NOMO-1 (cell line): ENCODE measurements around the gene LRRC2.

Experiments used
- DNase-seq, 2 experiments: peaks; one replicate each; lab custom pipeline; 2025; ENCODE audit not compliant: unreplicated experiment in 2 of 2; lab: John Stamatoyannopoulos, UW

LRRC2 gene

GRCh38 chr3:46483825-46484224 is 82.3 kb downstream of the LRRC2 start:
- DNase-seq: no peak

- DNase-seq: no peak
Measured at GRCh38 chr3:46482632-46483350, 83.3 kb downstream of the LRRC2 start.

- no peak for DNase-seq
Measured at GRCh38 chr3:46481636-46482035, 84.5 kb downstream of the LRRC2 start.

- DNase-seq: no peak
Measured at GRCh38 chr3:46480491-46481195, 85.5 kb downstream of the LRRC2 start.

- DNase-seq: no peak
Measured at GRCh38 chr3:46479696-46480095, 86.4 kb downstream of the LRRC2 start.

GRCh38 chr3:46479021-46479420 is 87.1 kb downstream of the LRRC2 start:
- no peak for DNase-seq

- peak in 1 of 2 experiments; percentile 29 for DNase-seq
Measured at GRCh38 chr3:46478341-46478740, 87.8 kb downstream of the LRRC2 start.

GRCh38 chr3:46477756-46478155 is 88.3 kb downstream of the LRRC2 start:
- no peak for DNase-seq

GRCh38 chr3:46477145-46477544 is 89.0 kb downstream of the LRRC2 start:
- DNase-seq: no peak

- no peak for DNase-seq
Measured at GRCh38 chr3:46472736-46473135, 93.4 kb downstream of the LRRC2 start.

GRCh38 chr3:46471371-46471914 is 94.7 kb downstream of the LRRC2 start:
- DNase-seq: no peak

GRCh38 chr3:46470831-46471230 is 95.3 kb downstream of the LRRC2 start:
- DNase-seq: no peak

- peak; percentile 40 to 44 for DNase-seq
Measured at GRCh38 chr3:46469680-46470357, 96.3 kb downstream of the LRRC2 start.

GRCh38 chr3:46468753-46469600 is 97.1 kb downstream of the LRRC2 start:
- no peak for DNase-seq

- DNase-seq: no peak
Measured at GRCh38 chr3:46467562-46467961, 98.5 kb downstream of the LRRC2 start.

GRCh38 chr3:46466871-46467403 is 99.2 kb downstream of the LRRC2 start:
- DNase-seq: no peak

- no peak for DNase-seq
Measured at GRCh38 chr3:46466273-46466672, 99.8 kb downstream of the LRRC2 start.
